ENCODE data around the gene FAM3B.

Gene FAM3B

DNA sequence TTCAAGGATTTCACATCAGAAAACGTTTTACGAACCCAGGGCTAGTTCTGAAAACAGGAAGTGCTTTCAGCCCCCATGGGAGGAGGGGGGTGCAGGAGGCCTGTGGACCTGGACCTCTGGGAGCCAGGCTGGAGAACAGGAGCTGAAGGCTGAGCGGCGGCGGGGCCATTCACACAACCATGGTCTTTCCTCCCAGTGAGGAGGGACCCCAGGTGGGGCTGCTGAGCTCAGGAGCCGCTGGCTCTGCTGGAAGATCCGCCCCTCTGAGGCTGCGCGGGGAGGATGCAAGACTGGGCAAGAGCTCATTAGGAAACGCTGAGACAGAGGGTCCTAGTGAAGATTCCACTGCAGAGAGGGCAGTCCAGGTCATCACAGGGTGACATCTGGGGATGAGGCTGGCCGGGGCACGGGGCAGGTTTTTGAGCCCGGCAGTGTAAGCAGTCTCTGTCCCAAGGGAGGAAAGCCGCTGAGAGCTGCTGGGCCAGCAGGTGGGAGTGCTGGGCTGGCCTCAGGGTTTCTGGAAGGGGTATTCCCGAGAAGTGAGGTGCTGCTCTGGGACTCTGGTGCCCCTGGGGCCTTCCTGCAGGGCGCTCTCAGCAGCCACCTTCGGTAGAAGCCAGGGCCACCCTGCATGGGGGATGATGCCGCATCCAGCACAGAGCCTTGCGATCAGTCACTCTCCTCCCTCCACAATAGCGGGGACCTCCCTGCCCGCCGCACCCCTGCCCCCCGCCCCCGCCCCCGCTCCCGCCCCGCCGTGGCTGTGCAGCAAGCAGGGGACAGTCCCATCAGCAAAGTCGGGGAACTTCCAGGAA is 52.7 kb downstream of the FAM3B start:
- WGBS (ENCODE audit: insufficient coverage, insufficient read length) = no CpG with 5 or more reads among the region's 29 CpGs
- Histone ChIP-seq H3K36me3 (ENCODE audit: control insufficient read depth, insufficient read depth, low read length) (no peaks in the 10 kb centered on the region), H3K4me1 (ENCODE audit: control insufficient read depth, insufficient read depth, low read length) (no peaks in the 10 kb centered on the region; the same call in 1 of the 2 replicates), H3K27ac (ENCODE audit: low read length) (no peak overlapping the region), H3K9me3 (ENCODE audit: control insufficient read depth, insufficient read depth, low read length) (no peaks in the 10 kb centered on the region), H3K27me3 (ENCODE audit: control insufficient read depth, insufficient read depth, low read length) (no peaks in the 10 kb centered on the region), H3K4me3 (ENCODE audit: low read length) (peak overlapping the region; percentile 18; the same call in 1 of the 2 replicates)
- no peak for DNase-seq (ENCODE audit: low read depth, low spot score)

DNA sequence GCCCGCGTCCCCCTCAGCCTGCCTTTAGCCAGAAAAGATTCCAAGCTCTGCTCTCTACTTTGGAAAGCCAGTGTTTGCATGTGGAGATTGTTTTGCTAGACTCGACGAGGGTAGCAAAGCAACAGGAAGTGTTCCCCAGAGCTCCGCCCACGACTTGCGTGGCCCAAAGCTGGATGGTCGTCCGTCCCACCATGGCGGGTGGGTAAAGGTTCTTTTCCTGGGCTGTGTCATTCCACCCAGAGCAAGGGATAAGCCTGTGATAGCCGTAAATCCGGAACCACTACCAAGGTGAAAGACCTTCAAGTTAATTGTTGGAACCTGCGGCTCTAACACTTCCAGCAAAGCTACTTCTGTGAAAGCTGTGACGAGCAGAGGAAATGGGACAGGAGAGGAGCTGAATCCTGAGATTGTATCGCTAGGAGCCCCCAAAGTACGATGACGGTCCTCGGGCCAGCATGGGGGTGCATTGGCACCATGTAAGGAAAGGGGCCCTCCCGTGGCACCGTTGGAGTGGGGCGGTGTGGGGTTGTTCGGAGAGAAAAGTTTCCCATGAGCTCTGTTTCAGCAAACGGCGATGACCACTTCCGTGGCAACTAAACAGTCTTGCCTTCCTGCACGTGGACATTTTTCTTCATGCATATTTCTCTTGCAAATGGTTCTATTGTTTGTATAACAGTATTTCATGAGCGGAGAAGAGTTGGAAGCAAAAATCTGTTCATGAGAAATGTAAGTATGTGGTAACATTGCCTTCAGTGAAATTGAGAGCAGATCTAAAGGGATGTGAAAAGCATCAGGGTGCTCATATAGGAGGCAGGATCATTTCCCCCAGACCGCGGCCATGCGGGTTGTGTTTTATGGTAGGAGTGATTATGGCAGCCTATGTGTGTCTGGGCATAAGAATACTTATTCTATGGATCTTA is 53.6 kb downstream of the FAM3B start:
- H3K4me3 ChIP-seq (ENCODE audit: low read length) = no peak overlapping the region; the same call in 1 of the 2 replicates
- H3K27me3 ChIP-seq (ENCODE audit: control insufficient read depth, insufficient read depth, low read length) = no peaks in the 10 kb centered on the region
- H3K9me3 ChIP-seq (ENCODE audit: control insufficient read depth, insufficient read depth, low read length) = no peaks in the 10 kb centered on the region
- H3K4me1 ChIP-seq (ENCODE audit: control insufficient read depth, insufficient read depth, low read length) = no peaks in the 10 kb centered on the region; the same call in 1 of the 2 replicates
- no peak overlapping the region for H3K27ac ChIP-seq (ENCODE audit: low read length)
- no peak for DNase-seq (ENCODE audit: low read depth, low spot score)
- no peaks in the 10 kb centered on the region for H3K36me3 ChIP-seq (ENCODE audit: control insufficient read depth, insufficient read depth, low read length)
- WGBS (ENCODE audit: insufficient coverage, insufficient read length) = no CpG with 5 or more reads among the region's 30 CpGs

DNA sequence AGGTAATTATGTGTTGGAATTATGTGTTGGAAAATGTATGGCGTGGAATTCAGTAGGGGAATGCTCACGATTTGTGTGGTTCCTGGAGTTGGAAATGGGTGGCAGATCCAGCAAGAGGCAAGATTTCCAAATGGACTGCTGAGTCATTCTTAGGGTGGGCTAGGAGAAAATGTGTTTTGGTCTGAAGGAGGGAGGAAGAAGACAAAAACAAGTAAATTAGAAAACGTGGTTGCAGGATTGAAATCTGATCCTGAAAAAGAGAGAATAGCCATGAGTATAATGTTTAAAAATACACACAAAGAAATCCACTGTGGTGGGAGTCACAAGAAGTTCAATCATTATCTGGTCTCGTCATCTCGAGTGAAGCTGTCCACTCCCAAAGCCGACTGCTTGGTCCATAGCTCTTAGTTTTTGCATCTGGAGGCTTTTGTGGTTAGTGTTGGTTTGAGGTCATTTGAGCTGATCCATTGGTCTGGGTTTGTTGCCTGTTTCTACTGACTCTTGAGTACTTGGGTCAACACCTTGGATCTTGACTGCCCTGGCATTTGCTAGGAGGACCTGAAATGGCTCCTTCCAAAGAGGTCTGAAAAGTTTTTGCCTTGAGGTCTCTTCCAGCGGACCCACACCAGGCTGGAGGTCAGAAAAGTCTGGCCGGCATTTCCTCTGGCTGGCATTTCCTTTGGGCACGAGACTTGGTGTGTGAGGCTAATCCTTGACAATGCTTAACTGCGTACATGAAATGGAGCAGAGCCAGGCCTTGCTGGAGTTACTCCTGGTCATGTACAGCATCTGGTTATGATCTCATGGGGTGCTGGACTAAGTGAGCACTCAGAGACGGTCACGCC is 54.5 kb downstream of the FAM3B start:
- no peaks in the 10 kb centered on the region for H3K36me3 ChIP-seq (ENCODE audit: control insufficient read depth, insufficient read depth, low read length)
- H3K27me3 ChIP-seq (ENCODE audit: control insufficient read depth, insufficient read depth, low read length) = no peaks in the 10 kb centered on the region
- H3K4me3 ChIP-seq (ENCODE audit: low read length) = no peak overlapping the region
- no peak for DNase-seq (ENCODE audit: low read depth, low spot score)
- no peaks in the 10 kb centered on the region; the same call in 1 of the 2 replicates for H3K4me1 ChIP-seq (ENCODE audit: control insufficient read depth, insufficient read depth, low read length)
- no peaks in the 10 kb centered on the region for H3K9me3 ChIP-seq (ENCODE audit: control insufficient read depth, insufficient read depth, low read length)
- H3K27ac ChIP-seq (ENCODE audit: low read length) = no peak overlapping the region
- 100% methylated on average over 2 of the region's 12 CpGs for WGBS (ENCODE audit: insufficient coverage, insufficient read length)

DNA sequence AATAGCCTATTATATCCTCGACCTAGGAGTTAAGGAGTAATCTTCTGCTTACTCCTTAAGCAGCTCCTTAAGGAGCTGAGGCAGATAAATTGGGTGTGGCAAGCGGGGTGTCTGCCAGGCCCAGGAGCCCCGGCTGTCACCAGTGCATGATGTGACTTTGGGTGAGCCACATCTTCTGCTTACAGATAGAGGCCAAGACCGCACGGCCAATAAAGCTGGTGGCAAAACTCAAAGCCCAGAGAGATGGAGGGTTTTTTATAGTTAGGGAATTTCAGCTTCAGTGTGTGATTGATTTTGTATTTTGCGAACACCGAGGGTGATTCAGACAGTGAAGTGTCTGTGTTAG is 55.1 kb downstream of the FAM3B start:
- H3K36me3 ChIP-seq (ENCODE audit: control insufficient read depth, insufficient read depth, low read length) = no peaks in the 10 kb centered on the region
- DNase-seq (ENCODE audit: low read depth, low spot score) = no peak
- H3K27me3 ChIP-seq (ENCODE audit: control insufficient read depth, insufficient read depth, low read length) = no peaks in the 10 kb centered on the region
- no peak overlapping the region for H3K4me3 ChIP-seq (ENCODE audit: low read length)
- 100% methylated on average over 2 of the region's 7 CpGs for WGBS (ENCODE audit: insufficient coverage, insufficient read length)
- no peak overlapping the region for H3K27ac ChIP-seq (ENCODE audit: low read length)
- no peaks in the 10 kb centered on the region; the same call in 1 of the 2 replicates for H3K4me1 ChIP-seq (ENCODE audit: control insufficient read depth, insufficient read depth, low read length)
- H3K9me3 ChIP-seq (ENCODE audit: control insufficient read depth, insufficient read depth, low read length) = no peaks in the 10 kb centered on the region

DNA sequence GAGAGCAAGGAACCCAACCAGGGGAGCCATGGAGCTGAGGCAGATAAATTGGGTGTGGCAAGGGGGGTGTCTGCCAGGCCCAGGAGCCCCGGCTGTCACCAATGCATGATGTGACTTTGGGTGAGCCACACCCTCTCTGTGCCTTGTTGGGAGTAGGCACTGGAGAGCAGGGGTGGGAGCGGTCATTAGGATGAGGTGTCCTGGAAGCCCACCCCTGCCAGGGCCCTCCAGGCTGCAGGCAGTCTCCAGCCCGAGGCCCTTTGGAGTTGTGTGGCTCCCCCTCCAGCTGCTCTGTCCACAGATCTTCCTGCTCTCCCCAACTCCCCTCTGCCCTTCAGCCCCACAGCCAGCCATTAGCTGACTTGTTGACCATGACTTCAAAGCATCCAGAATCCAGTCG is 56.7 kb downstream of the FAM3B start:
- no peak overlapping the region for H3K27ac ChIP-seq (ENCODE audit: low read length)
- H3K9me3 ChIP-seq (ENCODE audit: control insufficient read depth, insufficient read depth, low read length) = no peaks in the 10 kb centered on the region
- H3K4me1 ChIP-seq (ENCODE audit: control insufficient read depth, insufficient read depth, low read length) = no peaks in the 10 kb centered on the region; the same call in 1 of the 2 replicates
- no peak for DNase-seq (ENCODE audit: low read depth, low spot score)
- WGBS (ENCODE audit: insufficient coverage, insufficient read length) = no CpG with 5 or more reads among the region's 4 CpGs
- H3K4me3 ChIP-seq (ENCODE audit: low read length) = no peak overlapping the region
- no peaks in the 10 kb centered on the region for H3K36me3 ChIP-seq (ENCODE audit: control insufficient read depth, insufficient read depth, low read length)
- no peaks in the 10 kb centered on the region for H3K27me3 ChIP-seq (ENCODE audit: control insufficient read depth, insufficient read depth, low read length)

DNA sequence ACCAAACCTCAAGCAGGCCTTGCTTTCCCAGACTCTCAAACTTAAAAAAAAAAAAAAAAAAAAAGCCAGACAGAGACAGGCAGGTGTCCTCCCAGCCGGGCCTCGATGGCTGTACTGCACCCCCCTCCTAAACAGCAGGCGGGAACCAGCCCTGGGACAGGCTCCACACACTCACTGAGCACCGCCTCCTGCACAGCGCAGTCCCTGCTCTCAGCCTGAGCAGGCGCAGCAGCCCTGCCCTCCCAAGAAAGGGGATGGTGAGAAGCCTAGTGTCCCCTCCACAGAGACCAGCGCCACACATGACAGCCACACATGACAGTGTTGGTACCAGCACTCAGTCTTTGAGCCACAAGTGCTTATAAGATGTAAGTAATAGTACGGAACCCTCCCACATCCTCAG is 57.2 kb downstream of the FAM3B start:
- H3K27ac ChIP-seq (ENCODE audit: low read length) = no peak overlapping the region
- no CpG with 5 or more reads among the region's 8 CpGs for WGBS (ENCODE audit: insufficient coverage, insufficient read length)
- no peaks in the 10 kb centered on the region for H3K36me3 ChIP-seq (ENCODE audit: control insufficient read depth, insufficient read depth, low read length)

DNA sequence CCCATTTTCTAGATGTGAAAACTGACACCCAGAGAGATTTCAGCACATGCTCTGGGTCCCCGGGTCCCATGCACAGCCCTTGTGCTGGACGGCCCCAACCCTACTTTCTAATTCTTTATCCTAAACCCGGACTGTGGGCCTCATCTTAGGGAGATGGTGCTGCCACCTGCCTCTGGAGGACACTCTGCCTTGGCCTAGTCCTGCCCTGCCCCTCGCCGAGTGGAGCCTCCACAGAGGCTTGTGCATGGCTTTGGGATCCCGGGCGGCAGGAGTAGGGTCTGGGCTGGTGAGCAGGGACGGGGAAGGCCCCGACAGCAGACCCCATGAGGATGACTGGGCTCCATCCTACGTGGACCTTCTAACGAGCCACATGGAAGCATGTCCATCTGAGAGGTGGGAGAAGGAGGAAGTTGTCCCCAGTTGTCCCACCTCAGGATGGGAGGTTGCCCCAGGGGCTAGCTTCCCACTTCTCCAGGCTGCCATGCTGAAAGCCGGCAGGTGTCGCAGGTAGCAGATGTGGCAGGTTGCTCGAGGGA is 57.6 kb downstream of the FAM3B start:
- no peaks in the 10 kb centered on the region for H3K36me3 ChIP-seq (ENCODE audit: control insufficient read depth, insufficient read depth, low read length)
- no peaks in the 10 kb centered on the region for H3K27me3 ChIP-seq (ENCODE audit: control insufficient read depth, insufficient read depth, low read length)
- no peak for DNase-seq (ENCODE audit: low read depth, low spot score)
- H3K9me3 ChIP-seq (ENCODE audit: control insufficient read depth, insufficient read depth, low read length) = no peaks in the 10 kb centered on the region
- no peak overlapping the region for H3K4me3 ChIP-seq (ENCODE audit: low read length)
- H3K4me1 ChIP-seq (ENCODE audit: control insufficient read depth, insufficient read depth, low read length) = no peaks in the 10 kb centered on the region
- WGBS (ENCODE audit: insufficient coverage, insufficient read length) = no CpG with 5 or more reads among the region's 14 CpGs
- no peak overlapping the region for H3K27ac ChIP-seq (ENCODE audit: low read length)

More for the DNA sequence above, 57.2 kb downstream of the FAM3B start:
- Histone ChIP-seq H3K4me3 (ENCODE audit: low read length) (no peak overlapping the region), H3K9me3 (ENCODE audit: control insufficient read depth, insufficient read depth, low read length) (no peaks in the 10 kb centered on the region), H3K4me1 (ENCODE audit: control insufficient read depth, insufficient read depth, low read length) (no peaks in the 10 kb centered on the region; the same call in 1 of the 2 replicates), H3K27me3 (ENCODE audit: control insufficient read depth, insufficient read depth, low read length) (no peaks in the 10 kb centered on the region)
- DNase-seq (ENCODE audit: low read depth, low spot score) = no peak

DNA sequence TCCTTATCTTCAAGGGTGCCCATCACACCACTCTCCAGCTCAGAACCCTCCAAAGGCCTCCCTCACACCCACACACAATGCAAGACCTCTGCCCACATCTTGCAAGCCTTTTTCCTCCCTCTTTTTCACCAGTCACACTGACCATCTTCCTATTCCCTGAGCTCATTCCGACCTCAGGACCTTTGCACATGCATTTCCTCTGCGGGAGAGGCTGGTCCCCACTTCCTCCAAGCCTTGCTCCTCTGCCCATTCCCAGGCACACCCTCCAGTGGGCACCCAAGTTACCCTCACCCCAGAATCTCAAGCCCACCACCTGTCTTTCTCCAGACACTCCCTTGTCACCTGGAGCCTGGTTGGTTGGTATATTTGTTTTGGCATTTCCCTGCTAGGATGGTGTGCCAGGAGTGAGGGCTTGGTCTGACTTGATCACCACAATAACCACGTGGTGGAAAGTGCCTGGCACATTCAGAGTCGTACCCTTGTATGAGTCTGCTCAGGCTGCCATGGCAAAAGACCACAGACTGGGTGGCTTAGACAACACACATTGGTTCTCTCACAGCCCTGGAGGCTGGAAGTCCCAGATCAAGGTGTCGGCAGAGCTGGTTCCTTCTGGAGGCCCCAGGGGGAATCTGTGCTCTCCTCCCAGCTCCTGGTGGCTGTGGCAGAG is 58.4 kb downstream of the FAM3B start:
- Histone ChIP-seq H3K4me1 (ENCODE audit: control insufficient read depth, insufficient read depth, low read length) (no peaks in the 10 kb centered on the region), H3K27me3 (ENCODE audit: control insufficient read depth, insufficient read depth, low read length) (no peaks in the 10 kb centered on the region), H3K9me3 (ENCODE audit: control insufficient read depth, insufficient read depth, low read length) (no peaks in the 10 kb centered on the region), H3K4me3 (ENCODE audit: low read length) (no peak overlapping the region), H3K36me3 (ENCODE audit: control insufficient read depth, insufficient read depth, low read length) (no peaks in the 10 kb centered on the region), H3K27ac (ENCODE audit: low read length) (no peak overlapping the region)
- no CpG with 5 or more reads among the region's 5 CpGs for WGBS (ENCODE audit: insufficient coverage, insufficient read length)
- no peak for DNase-seq (ENCODE audit: low read depth, low spot score)

DNA sequence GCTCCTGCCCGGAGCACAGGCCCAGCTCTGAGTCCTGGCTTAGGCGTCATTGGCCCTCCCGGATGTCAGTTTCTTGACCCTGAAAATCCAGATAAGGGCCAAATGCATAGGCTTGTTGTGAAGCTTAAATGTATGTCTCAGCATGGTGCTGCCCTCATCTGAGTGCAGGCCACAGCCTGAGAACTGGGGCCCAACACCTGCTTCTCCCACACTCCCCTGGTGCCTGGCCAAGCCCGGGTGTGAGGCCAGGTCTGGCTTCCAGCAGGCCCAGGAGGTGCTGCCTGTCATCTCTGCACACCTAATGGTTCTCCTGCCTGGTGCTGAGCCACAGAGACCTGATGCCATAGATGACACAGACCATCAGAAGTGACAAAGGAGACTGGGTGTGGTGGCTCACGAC is 59.3 kb downstream of the FAM3B start:
- DNase-seq (ENCODE audit: low read depth, low spot score) = no peak
- H3K27ac ChIP-seq (ENCODE audit: low read length) = no peak overlapping the region
- H3K4me3 ChIP-seq (ENCODE audit: low read length) = no peak overlapping the region
- H3K9me3 ChIP-seq (ENCODE audit: control insufficient read depth, insufficient read depth, low read length) = no peaks in the 10 kb centered on the region
- no peaks in the 10 kb centered on the region for H3K27me3 ChIP-seq (ENCODE audit: control insufficient read depth, insufficient read depth, low read length)
- no CpG with 5 or more reads among the region's 5 CpGs for WGBS (ENCODE audit: insufficient coverage, insufficient read length)
- H3K4me1 ChIP-seq (ENCODE audit: control insufficient read depth, insufficient read depth, low read length) = no peaks in the 10 kb centered on the region
- H3K36me3 ChIP-seq (ENCODE audit: control insufficient read depth, insufficient read depth, low read length) = no peaks in the 10 kb centered on the region
